Heart left ventricle (tissue), 16 donors: ENCODE data around the gene KRTAP3-3. TPM values are rescaled to one million over a fixed set of nuclear protein-coding genes. Genes with fewer than 3 reads are reported as not detected.

Source experiments
- ATAC-seq, 4 donors: fragments of 200-7000 bp; cut with Tn5 transposase; one replicate each; pipeline ENCODE4 v1.9.1; 2020 to 2022; ENCODE audit warnings: moderate library complexity in 4 of 4, mild to moderate bottlenecking in 3 of 4, moderate number of reproducible peaks in 1 of 4
- DNase-seq, 5 donors: peaks; one replicate each; pipeline ENCODE4 v3.0.0-alpha.2; 2020
- H3K27ac ChIP-seq, 12 donors: fragments of 200-600 bp; sonication (generic) in 4 of 12; one replicate each; pipeline versions ENCODE4 v1.5.0 to v1.8.0; 2016 to 2022; ENCODE audit warnings: mild to moderate bottlenecking in 2 of 12
- H3K27me3 ChIP-seq, 9 donors: fragments of 200-600 bp; sonication (generic) in 2 of 9; one replicate each; pipeline versions ENCODE4 v1.5.1 to v1.8.0; 2016 to 2022; ENCODE audit warnings: mild to moderate bottlenecking in 3 of 9
- H3K36me3 ChIP-seq, 9 donors: fragments of 200-600 bp; sonication (generic) in 2 of 9; one replicate each; pipeline versions ENCODE4 v1.5.0 to v1.8.0; 2018 to 2022; ENCODE audit warnings: mild to moderate bottlenecking in 2 of 9
- H3K4me1 ChIP-seq, 12 donors: fragments of 200-600 bp; sonication (generic) in 4 of 12; one replicate each; pipeline versions ENCODE4 v1.5.0 to v1.8.0; 2016 to 2022; ENCODE audit warnings: mild to moderate bottlenecking in 3 of 12
- H3K4me3 ChIP-seq, 12 donors: fragments of 200-600 bp; sonication (generic) in 4 of 12; one replicate each; pipeline versions ENCODE4 v1.5.0 to v1.8.0; 2017 to 2022; ENCODE audit warnings: mild to moderate bottlenecking in 9 of 12, moderate library complexity in 4 of 12
- H3K9me3 ChIP-seq, 12 donors: fragments of 200-600 bp; sonication (generic) in 4 of 12; one replicate each; pipeline versions ENCODE4 v1.5.0 to v1.8.0; 2016 to 2022; ENCODE audit warnings: mild to moderate bottlenecking in 1 of 12
- POLR2A ChIP-seq, 2 donors: fragments of 450-650 bp; IDR thresholded peaks; one replicate each; pipeline ENCODE4 v1.6.1; 2017; ENCODE audit warnings: antibody characterized with exemption in 2 of 2, mild to moderate bottlenecking in 2 of 2, moderate library complexity in 2 of 2
- WGBS, 4 donors: extraction: QIAGEN DNeasy Blood & Tissue Kit in 2 of 4; methylation state at CpG; one replicate each; pipeline versions ENCODE4 v1.1.5 to v1.1.7; 2013 to 2018; 5-methylcytosine and 5-hydroxymethylcytosine counted together
- intact Hi-C, 10 donors: fragments of 100-400 bp; cut with DNase I; formaldehyde crosslinking; loops; one replicate each; pipeline versions ENCODE4 v1.11.1 to v1.14.2; 2022
- polyA plus RNA-seq, 2 donors: library from polyadenylated mRNA; stranded (reverse); fragments of 200-250 nt; gene quantifications; one replicate each; pipeline ENCODE4 v1.2.3, GENCODE V29; 2013
- total RNA-seq, 9 donors: library from RNA; depleted of rRNA in 2 of 9; stranded (reverse); fragments of >200 nt in 2 of 9; fragmentation: NEBNext Ultra II Directional in 3 of 9; extraction: Animal tissue kit (Norgen Biotek cat#: 25700) in 3 of 9; gene quantifications; one replicate each; pipeline versions ENCODE4 v1.1.0 to v1.2.4, GENCODE V29; 2016 to 2023
- TF ChIP-seq, protein P1 (sequence below), 12 donors: fragments of 200-600 bp; sonication (generic) in 4 of 12; IDR thresholded peaks; one replicate each; pipeline versions ENCODE4 v1.5.0 to v1.8.0; 2018 to 2022; ENCODE audit warnings: antibody characterized with exemption in 12 of 12, mild to moderate bottlenecking in 5 of 12
- donor health status: ischemic (EF 13 %, LVEDD 7.1; RV severe dilation, severe dysfunction).
- donor health status: healthy with polysubstance abuse.
- donor health status: DM: no; HTN: yes; CAD: no.
- donor health status: DM: no; HTN: no; CAD: no.
- donor health status: ischemic (EF 25% LVEDD 6.9; RV normal size, moderate dysfunction).
- donor health status: ischemic (EF 25% LVEDD 5.7; RV mildly dilated, moderate dysfunction).
- donor health status: healthy.
- donor health status: DM: yes; HTN: yes; CAD: no.
- donor health status: ischemic (EF 35%, LVEDD 5.7; RV mildly dilated, moderate dysfunction).
- donor health status: nonischemic (EF 11% LVEDD 7.7; RV severe dilation, severe dysfunction).
- donor health status: DM: yes; HTN: yes; CAD: no.
- donor health status: PGD.
- donor health status: ischemic (EF 29% LVEDD 5.4; RV normal size, mild dysfunction).
- donor health status: nonischemic (EF 23%, LVEDD 6.1; RV moderate dilation, normal function).

KRTAP3-3 gene
- total and polyA plus RNA-seq, 11 donors, result not detected

DNA sequence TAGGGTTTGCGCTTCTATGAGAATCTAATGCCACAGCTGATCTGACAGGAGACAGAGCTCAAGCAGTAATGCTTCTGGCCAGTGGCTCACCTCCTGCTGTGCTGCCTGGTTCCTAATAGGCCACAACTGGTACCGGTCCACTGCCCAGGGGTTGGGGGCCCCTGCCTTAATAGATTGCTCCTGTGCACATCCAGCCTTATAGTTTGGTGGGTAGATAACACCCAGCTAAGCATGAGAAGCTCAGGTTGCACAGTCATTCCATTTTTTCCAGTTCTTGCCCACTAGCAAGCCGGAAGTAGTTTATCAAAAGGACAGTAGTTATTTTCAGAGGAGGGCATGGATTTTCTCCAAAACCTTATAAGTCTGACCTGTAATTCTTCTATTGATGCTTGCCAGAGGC, 25.5 kb upstream of the KRTAP3-3 start:
- H3K27me3 ChIP-seq, result peaks cover 0 to 4% (median 0%) of the 10 kb centered on the region in 9 donors
- H3K9me3 ChIP-seq, result peaks cover 0 to 10% (median 0%) of the 10 kb centered on the region in 12 donors
- no peaks in the 10 kb centered on the region for H3K36me3 ChIP-seq
- TF ChIP-seq, protein P1, sequence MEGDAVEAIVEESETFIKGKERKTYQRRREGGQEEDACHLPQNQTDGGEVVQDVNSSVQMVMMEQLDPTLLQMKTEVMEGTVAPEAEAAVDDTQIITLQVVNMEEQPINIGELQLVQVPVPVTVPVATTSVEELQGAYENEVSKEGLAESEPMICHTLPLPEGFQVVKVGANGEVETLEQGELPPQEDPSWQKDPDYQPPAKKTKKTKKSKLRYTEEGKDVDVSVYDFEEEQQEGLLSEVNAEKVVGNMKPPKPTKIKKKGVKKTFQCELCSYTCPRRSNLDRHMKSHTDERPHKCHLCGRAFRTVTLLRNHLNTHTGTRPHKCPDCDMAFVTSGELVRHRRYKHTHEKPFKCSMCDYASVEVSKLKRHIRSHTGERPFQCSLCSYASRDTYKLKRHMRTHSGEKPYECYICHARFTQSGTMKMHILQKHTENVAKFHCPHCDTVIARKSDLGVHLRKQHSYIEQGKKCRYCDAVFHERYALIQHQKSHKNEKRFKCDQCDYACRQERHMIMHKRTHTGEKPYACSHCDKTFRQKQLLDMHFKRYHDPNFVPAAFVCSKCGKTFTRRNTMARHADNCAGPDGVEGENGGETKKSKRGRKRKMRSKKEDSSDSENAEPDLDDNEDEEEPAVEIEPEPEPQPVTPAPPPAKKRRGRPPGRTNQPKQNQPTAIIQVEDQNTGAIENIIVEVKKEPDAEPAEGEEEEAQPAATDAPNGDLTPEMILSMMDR (IDR thresholded peaks at IDR 0.05), result no peak
- no peak for TF ChIP-seq POLR2A (IDR thresholded peaks at IDR 0.05)
- intact Hi-C loops, result no loop called here
- peaks cover 0 to 2% (median 0%) of the 10 kb centered on the region in 12 donors for H3K4me1 ChIP-seq
- no peak overlapping the region for H3K4me3 ChIP-seq
- no peak for DNase-seq
- WGBS, 4 donors, result 91 to 96% (median 93%) methylated on average over 2 to 3 of the region's 3 CpGs
- no peak for ATAC-seq
- no peak overlapping the region for H3K27ac ChIP-seq

DNA sequence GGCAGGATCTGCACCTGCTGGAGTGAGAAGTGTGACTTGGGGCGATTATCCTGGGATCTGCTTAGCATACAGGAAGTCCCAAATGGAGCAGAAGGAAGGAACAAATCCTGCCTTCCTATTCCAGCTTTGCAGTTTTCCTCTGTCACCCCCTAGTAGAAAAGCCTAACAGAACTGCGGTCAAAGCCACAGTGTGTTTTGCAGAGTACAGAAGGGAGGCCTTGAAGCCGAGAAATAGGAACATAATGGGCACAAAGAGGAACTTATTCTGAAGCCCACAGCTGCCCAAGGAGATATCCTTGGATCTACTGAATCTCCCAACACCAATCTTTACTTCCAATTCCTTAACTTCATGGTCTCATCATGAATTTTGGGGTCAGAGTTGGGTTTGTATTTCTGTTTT, 24.6 kb upstream of the KRTAP3-3 start:
- intact Hi-C loops, result no loop called here
- WGBS, 4 donors, result 70 to 78% (median 76%) methylated on average over 2 to 3 of the region's 3 CpGs
- Histone ChIP-seq H3K4me1 (peaks cover 0 to 6% (median 0%) of the 10 kb centered on the region in 12 donors), H3K36me3 (no peaks in the 10 kb centered on the region), H3K27me3 (peaks cover 0 to 4% (median 0%) of the 10 kb centered on the region in 9 donors), H3K9me3 (peaks cover 0 to 7% (median 0%) of the 10 kb centered on the region in 12 donors), H3K27ac (no peak overlapping the region), H3K4me3 (no peak overlapping the region)
- DNase-seq (no peak), ATAC-seq (no peak)
- TF ChIP-seq POLR2A (IDR thresholded peaks at IDR 0.05), result no peak
- TF ChIP-seq, protein P1 (IDR thresholded peaks at IDR 0.05), result no peak

DNA sequence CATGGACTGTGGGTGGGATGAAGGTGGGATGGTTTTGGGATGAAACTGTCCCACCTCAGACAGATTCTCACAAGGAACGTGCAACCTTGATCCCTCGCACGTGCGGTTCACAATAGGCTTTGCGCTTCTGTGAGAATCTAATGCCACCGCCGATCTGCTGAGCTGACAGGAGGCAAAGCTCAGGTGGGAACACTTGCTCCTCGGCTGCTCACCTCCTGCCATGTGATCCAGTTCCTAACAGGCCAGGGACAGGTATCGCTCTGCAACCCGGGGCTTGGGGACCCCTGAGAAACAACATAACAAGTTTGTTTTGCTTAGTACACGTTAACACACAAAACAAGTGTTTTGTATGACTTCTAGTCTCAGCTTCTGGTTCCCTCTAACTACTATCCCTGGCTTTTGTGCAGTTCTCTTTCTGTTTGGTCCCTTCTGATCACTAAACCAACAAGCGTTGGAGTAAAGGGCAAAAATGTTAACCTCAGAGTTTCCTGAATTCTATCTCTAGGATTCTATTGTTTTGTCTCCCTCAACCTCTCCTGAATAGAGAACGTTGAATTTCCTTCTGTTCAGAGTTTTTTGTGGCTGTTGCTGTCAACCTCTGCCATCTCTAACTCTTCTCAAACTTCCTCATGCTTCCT, 22.7 kb upstream of the KRTAP3-3 start:
- ATAC-seq, result no peak
- TF ChIP-seq, protein P1 (IDR thresholded peaks at IDR 0.05), result no peak
- no peak for TF ChIP-seq POLR2A (IDR thresholded peaks at IDR 0.05)
- Histone ChIP-seq H3K27ac (no peak overlapping the region), H3K4me1 (peaks cover 0 to 9% (median 0%) of the 10 kb centered on the region in 12 donors), H3K9me3 (peaks cover 0 to 7% (median 0%) of the 10 kb centered on the region in 12 donors), H3K27me3 (peaks cover 0 to 4% (median 0%) of the 10 kb centered on the region in 9 donors), H3K4me3 (no peak overlapping the region), H3K36me3 (no peaks in the 10 kb centered on the region)
- intact Hi-C loops, result no loop called here
- DNase-seq, result no peak
- 72 to 84% (median 80%) methylated on average over 9 to 13 of the region's 13 CpGs for WGBS, 4 donors

DNA sequence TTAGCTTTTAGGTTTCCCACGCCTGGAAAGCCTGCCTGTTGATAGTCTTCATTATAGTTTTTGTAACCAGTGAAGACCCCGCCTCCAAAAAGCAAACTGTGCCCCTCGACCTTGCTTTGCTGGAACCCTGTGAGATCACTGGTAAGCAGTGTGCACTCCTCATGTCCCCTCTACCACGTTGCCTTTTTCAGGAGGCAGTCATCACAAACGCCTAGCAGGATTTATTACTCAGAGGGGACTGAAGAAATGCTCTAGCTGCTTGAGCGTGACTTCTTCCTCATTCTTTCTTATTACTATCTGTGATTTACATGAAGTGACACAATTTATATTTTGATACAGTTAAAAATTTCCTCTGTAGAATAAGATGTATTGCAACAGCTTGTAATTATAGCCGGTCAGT, 21.5 kb upstream of the KRTAP3-3 start:
- Histone ChIP-seq H3K36me3 (no peaks in the 10 kb centered on the region), H3K4me3 (no peak overlapping the region), H3K9me3 (no peaks in the 10 kb centered on the region), H3K27ac (no peak overlapping the region), H3K4me1 (peaks cover 0 to 9% (median 0%) of the 10 kb centered on the region in 12 donors), H3K27me3 (peaks cover 0 to 4% (median 0%) of the 10 kb centered on the region in 9 donors)
- intact Hi-C loops, result no loop called here
- TF ChIP-seq, protein P1 (IDR thresholded peaks at IDR 0.05), result no peak
- no peak for TF ChIP-seq POLR2A (IDR thresholded peaks at IDR 0.05)
- WGBS, 4 donors, result 67 to 77% (median 72%) methylated on average over 7 of the region's 7 CpGs
- DNase-seq (no peak), ATAC-seq (no peak)
